Hepatocyte (in vitro differentiated cells): ENCODE data around the gene IKZF5. TPM values are rescaled to one million over a fixed set of nuclear protein-coding genes. Genes with fewer than 3 reads are reported as not detected.

ENCODE experiments used
- DNase-seq: peaks from one replicate; pipeline ENCODE4 v3.0.0-alpha.2; 2016; ENCODE audit warnings: low spot score
- H2AFZ ChIP-seq: fragments of 200-600 bp; sonication (generic); 2 replicates; pipeline ENCODE4 v1.6.0; 2016; ENCODE audit warnings: antibody characterized with exemption, mild to moderate bottlenecking
- H3K27ac ChIP-seq: fragments of 200-600 bp; sonication (generic); 2 replicates; pipeline ENCODE4 v1.5.1; 2016; ENCODE audit warnings: mild to moderate bottlenecking
- H3K27me3 ChIP-seq: fragments of 200-600 bp; sonication (generic); 2 replicates; pipeline ENCODE4 v1.6.1; 2016
- H3K36me3 ChIP-seq: fragments of 200-600 bp; sonication (generic); replicated peaks from 2 replicates; pipeline ENCODE4 v1.5.1; 2016; ENCODE audit warnings: low read depth; ENCODE audit not compliant: insufficient read depth
- H3K4me1 ChIP-seq: fragments of 200-600 bp; sonication (generic); 2 replicates; pipeline ENCODE4 v1.5.1; 2016; ENCODE audit warnings: mild to moderate bottlenecking, moderate library complexity; ENCODE audit not compliant: insufficient read depth
- H3K4me2 ChIP-seq: fragments of 200-600 bp; sonication (generic); 2 replicates; pipeline ENCODE4 v1.6.0; 2016
- H3K4me3 ChIP-seq: fragments of 200-600 bp; sonication (generic); 2 replicates; pipeline ENCODE4 v1.5.1; 2016; ENCODE audit warnings: mild to moderate bottlenecking
- H3K79me2 ChIP-seq: fragments of 200-600 bp; sonication (generic); 2 replicates; pipeline ENCODE4 v1.6.0; 2017; ENCODE audit warnings: mild to moderate bottlenecking
- H3K9me2 ChIP-seq: fragments of 200-600 bp; sonication (generic); replicated peaks from 2 replicates; pipeline ENCODE4 v1.6.0; 2017; ENCODE audit warnings: mild to moderate bottlenecking; ENCODE audit not compliant: insufficient read depth
- H3K9me3 ChIP-seq: fragments of 200-600 bp; sonication (generic); 2 replicates; pipeline ENCODE4 v1.5.1; 2016; ENCODE audit warnings: low read depth, mild to moderate bottlenecking
- H4K20me1 ChIP-seq: fragments of 200-600 bp; sonication (generic); 2 replicates; pipeline ENCODE4 v1.6.0; 2016; ENCODE audit warnings: mild to moderate bottlenecking; ENCODE audit not compliant: insufficient read depth, poor library complexity, severe bottlenecking
- EZH2 ChIP-seq: fragments of 200-600 bp; sonication (generic); IDR thresholded peaks from 2 replicates; pipeline ENCODE4 v1.6.1; 2016; ENCODE audit warnings: antibody characterized with exemption, mild to moderate bottlenecking, borderline replicate concordance
- EZH2phosphoT487 ChIP-seq: fragments of 200-600 bp; sonication (generic); IDR thresholded peaks from one replicate; pipeline ENCODE4 v1.6.1; 2018; ENCODE audit warnings: antibody characterized with exemption, mild to moderate bottlenecking, low read depth, moderate library complexity; ENCODE audit not compliant: unreplicated experiment, severe bottlenecking
- WGBS: methylation state at CpG from one replicate; pipeline ENCODE4 v1.1.6; 2016; ENCODE audit warnings: low lambda C conversion rate; ENCODE audit errors: missing lambda C conversion rate; 5-methylcytosine and 5-hydroxymethylcytosine counted together
- polyA plus RNA-seq: library from polyadenylated mRNA; unstranded; fragments of >200 nt; fragmentation: Nextera tagmentation; extraction: Ambion mirVana; gene quantifications from 2 replicates; pipeline ENCODE4 v1.2.1, GENCODE V29; 2016
- total RNA-seq: library from RNA; depleted of rRNA; stranded (reverse); fragments of >200 nt; gene quantifications from 2 replicates; pipeline ENCODE4 v1.2.3, GENCODE V29; 2014
- TF ChIP-seq, protein P1 (sequence below): fragments of 200-600 bp; sonication (generic); IDR thresholded peaks from 2 replicates; pipeline ENCODE4 v1.5.1; 2016; ENCODE audit warnings: antibody characterized with exemption, mild to moderate bottlenecking; ENCODE audit not compliant: poor library complexity

The IKZF5 gene
- total and polyA plus RNA-seq, 2 experiments from 2014 or later: 7.2 to 8.5 TPM

DNA sequence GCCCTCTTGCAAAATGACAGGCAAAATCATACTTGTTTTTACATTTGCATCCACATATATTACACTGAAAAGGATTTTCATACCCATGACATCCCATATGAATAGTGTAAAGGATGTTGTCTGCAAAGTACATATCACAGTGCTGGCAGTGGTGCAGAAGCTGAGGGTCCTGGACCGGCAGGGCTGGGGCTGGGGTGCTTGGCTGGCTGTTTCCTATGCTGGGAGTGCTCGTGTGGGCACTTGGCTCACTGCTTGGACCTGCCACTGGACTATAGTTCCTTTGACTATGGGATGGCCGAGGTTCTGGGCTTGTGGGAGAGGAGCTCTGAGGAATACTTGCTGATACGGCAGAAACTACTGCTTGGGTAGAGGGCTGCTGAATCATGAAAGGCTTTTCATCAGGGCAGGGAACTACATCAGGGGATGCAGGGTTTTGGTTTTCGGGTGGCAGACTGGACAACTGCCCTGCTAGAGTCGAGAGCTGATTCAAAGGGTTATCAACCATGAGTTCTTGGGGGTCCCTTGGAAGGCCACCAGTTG, 14.7 kb downstream of the IKZF5 start:
- H2AFZ ChIP-seq: no peak overlapping the region
- H3K27ac ChIP-seq: no peak overlapping the region
- no peaks in the 10 kb centered on the region for H3K4me1 ChIP-seq
- H4K20me1 ChIP-seq: no peaks in the 10 kb centered on the region
- H3K79me2 ChIP-seq: peaks cover 17% of the 10 kb centered on the region
- H3K4me3 ChIP-seq: no peak overlapping the region
- no peak for DNase-seq
- H3K36me3 ChIP-seq: no peaks in the 10 kb centered on the region
- TF ChIP-seq EZH2 (no peak), EZH2phosphoT487 (no peak)
- TF ChIP-seq, protein P1, sequence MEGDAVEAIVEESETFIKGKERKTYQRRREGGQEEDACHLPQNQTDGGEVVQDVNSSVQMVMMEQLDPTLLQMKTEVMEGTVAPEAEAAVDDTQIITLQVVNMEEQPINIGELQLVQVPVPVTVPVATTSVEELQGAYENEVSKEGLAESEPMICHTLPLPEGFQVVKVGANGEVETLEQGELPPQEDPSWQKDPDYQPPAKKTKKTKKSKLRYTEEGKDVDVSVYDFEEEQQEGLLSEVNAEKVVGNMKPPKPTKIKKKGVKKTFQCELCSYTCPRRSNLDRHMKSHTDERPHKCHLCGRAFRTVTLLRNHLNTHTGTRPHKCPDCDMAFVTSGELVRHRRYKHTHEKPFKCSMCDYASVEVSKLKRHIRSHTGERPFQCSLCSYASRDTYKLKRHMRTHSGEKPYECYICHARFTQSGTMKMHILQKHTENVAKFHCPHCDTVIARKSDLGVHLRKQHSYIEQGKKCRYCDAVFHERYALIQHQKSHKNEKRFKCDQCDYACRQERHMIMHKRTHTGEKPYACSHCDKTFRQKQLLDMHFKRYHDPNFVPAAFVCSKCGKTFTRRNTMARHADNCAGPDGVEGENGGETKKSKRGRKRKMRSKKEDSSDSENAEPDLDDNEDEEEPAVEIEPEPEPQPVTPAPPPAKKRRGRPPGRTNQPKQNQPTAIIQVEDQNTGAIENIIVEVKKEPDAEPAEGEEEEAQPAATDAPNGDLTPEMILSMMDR: no peak
- no peaks in the 10 kb centered on the region for H3K9me2 ChIP-seq
- no peak overlapping the region for H3K4me2 ChIP-seq
- 95% methylated on average over 6 of the region's 6 CpGs for WGBS
- no peaks in the 10 kb centered on the region for H3K9me3 ChIP-seq
- no peaks in the 10 kb centered on the region for H3K27me3 ChIP-seq

DNA sequence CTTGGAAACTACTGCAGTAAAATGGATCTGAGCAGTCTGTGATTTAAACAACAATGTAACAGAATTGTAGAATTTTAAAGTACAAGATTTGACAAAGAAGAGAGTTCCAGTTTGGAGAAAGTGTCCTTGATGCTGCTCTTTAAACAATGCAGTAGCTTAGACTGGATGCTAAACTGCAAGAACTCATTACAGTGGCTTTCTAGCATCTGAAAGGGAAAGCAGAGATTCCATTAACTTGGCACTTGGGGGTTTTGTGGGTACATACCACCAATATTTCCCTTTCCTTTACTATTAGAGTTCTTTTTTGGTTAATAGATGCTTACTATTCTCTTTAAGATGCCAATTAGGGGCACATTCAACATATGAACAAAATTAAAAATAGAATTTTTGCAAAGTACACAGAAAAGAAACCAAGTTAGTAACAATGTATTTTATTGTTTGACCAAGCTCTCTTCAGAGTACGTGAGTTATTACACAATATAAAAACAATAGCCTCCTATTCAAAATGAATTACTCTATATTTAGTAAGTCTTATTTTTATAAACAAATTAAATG, 16.5 kb downstream of the IKZF5 start:
- Histone ChIP-seq H3K4me2 (no peak overlapping the region), H3K9me3 (no peaks in the 10 kb centered on the region), H3K4me3 (no peak overlapping the region), H3K9me2 (no peaks in the 10 kb centered on the region), H2AFZ (no peak overlapping the region), H3K36me3 (no peaks in the 10 kb centered on the region), H4K20me1 (no peaks in the 10 kb centered on the region), H3K79me2 (peaks cover 5% of the 10 kb centered on the region), H3K27me3 (no peaks in the 10 kb centered on the region), H3K4me1 (no peaks in the 10 kb centered on the region), H3K27ac (no peak overlapping the region)
- no peak for TF ChIP-seq EZH2phosphoT487
- TF ChIP-seq EZH2: no peak
- TF ChIP-seq, protein P1: no peak
- 94% methylated on average over 1 of the region's 1 CpG for WGBS
- no peak for DNase-seq

DNA sequence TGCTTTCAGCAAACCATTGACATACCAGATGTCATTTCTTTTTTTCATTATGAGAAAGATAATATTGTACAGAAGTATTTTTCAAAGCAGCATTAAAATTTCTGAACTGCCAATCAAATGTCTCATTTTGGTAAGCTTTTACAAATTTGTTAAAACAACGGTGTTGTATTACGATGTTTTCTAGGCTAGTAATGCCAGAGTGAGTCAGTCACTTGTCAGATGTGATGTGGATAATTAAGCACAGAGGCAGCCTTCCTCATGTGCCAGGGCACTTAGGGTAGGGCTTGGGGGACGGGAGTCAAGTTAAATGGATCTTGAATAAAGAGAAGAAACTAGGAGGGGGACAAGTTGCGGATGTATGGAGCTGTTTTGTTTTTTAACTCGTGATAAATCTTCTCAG, 18.3 kb downstream of the IKZF5 start:
- DNase-seq: no peak
- H2AFZ ChIP-seq: no peak overlapping the region
- no peaks in the 10 kb centered on the region for H3K9me3 ChIP-seq
- TF ChIP-seq EZH2phosphoT487: no peak
- TF ChIP-seq, protein P1: no peak
- no peak for TF ChIP-seq EZH2
- WGBS: 83% methylated on average over 5 of the region's 5 CpGs
- no peaks in the 10 kb centered on the region for H4K20me1 ChIP-seq
- no peak overlapping the region for H3K4me2 ChIP-seq
- no peak overlapping the region for H3K27ac ChIP-seq
- no peaks in the 10 kb centered on the region for H3K4me1 ChIP-seq
- no peaks in the 10 kb centered on the region for H3K27me3 ChIP-seq
- no peak overlapping the region for H3K4me3 ChIP-seq
- H3K36me3 ChIP-seq: no peaks in the 10 kb centered on the region
- no peaks in the 10 kb centered on the region for H3K79me2 ChIP-seq
- no peaks in the 10 kb centered on the region for H3K9me2 ChIP-seq
